HepG2 (cell line): ENCODE data around the gene ATF3. TPM values are rescaled to one million over a fixed set of nuclear protein-coding genes. Genes with fewer than 3 reads are reported as not detected.

Source experiments
- AGO2 ChIP-seq: fragments of 200-400 bp; formaldehyde crosslinking; optimal IDR thresholded peaks from 2 replicates; pipeline ENCODE3; 2017; ENCODE audit warnings: mild to moderate bottlenecking, low read depth, low read length, moderate library complexity
- EEA1 ChIP-seq: sonication (generic); formaldehyde crosslinking; IDR thresholded peaks from 2 replicates; pipeline ENCODE4 v1.5.1; 2020; ENCODE audit warnings: mild to moderate bottlenecking, missing genetic modification reagents, borderline replicate concordance
- ELF3 ChIP-seq: IDR thresholded peaks from 2 replicates; pipeline ENCODE4 v1.6.1; 2016; ENCODE audit warnings: missing genetic modification reagents, missing compliant biosample characterization
- HES4 ChIP-seq: sonication (generic); formaldehyde crosslinking; IDR thresholded peaks from 2 replicates; pipeline ENCODE4 v1.9.0; 2021; ENCODE audit warnings: mild to moderate bottlenecking, missing genetic modification reagents, borderline replicate concordance
- HIC2 ChIP-seq: sonication (generic); formaldehyde crosslinking; IDR thresholded peaks from 2 replicates; pipeline ENCODE4 v1.9.0; 2022; ENCODE audit warnings: low read depth, missing genetic modification reagents
- HOXA7 ChIP-seq: sonication (generic); formaldehyde crosslinking; IDR thresholded peaks from 2 replicates; pipeline ENCODE4 v1.8.1; 2022; ENCODE audit warnings: mild to moderate bottlenecking, missing genetic modification reagents, moderate library complexity
- KDM2A ChIP-seq: sonication (generic); formaldehyde crosslinking; IDR thresholded peaks from 2 replicates; pipeline ENCODE4 v1.4.0; 2020; ENCODE audit warnings: low read depth, missing genetic modification reagents, borderline replicate concordance
- MTF2 ChIP-seq: sonication (generic); formaldehyde crosslinking; IDR thresholded peaks from 2 replicates; pipeline ENCODE4 v1.5.0; 2020; ENCODE audit warnings: missing genetic modification reagents, borderline replicate concordance
- MXD4 ChIP-seq: IDR thresholded peaks from 2 replicates; pipeline ENCODE4 v1.6.1; 2016; ENCODE audit warnings: mild to moderate bottlenecking, missing biosample characterization, missing genetic modification reagents
- TFDP2 ChIP-seq: sonication (generic); formaldehyde crosslinking; IDR thresholded peaks from 2 replicates; pipeline ENCODE4 v1.4.0; 2020; ENCODE audit warnings: missing genetic modification reagents
- ZC3H13 ChIP-seq: sonication (generic); formaldehyde crosslinking; IDR thresholded peaks from 2 replicates; pipeline ENCODE4 v1.8.1; 2023; ENCODE audit warnings: mild to moderate bottlenecking, missing genetic modification reagents, moderate library complexity
- ZMYM4 ChIP-seq: sonication (generic); formaldehyde crosslinking; IDR thresholded peaks from 2 replicates; pipeline ENCODE4 v1.8.1; 2023; ENCODE audit warnings: mild to moderate bottlenecking, missing genetic modification reagents
- ZNF138 ChIP-seq: sonication (generic); formaldehyde crosslinking; IDR thresholded peaks from 2 replicates; pipeline ENCODE4 v1.5.0; 2020; ENCODE audit warnings: mild to moderate bottlenecking, low read depth, missing genetic modification reagents
- ZNF260 ChIP-seq: sonication (generic); formaldehyde crosslinking; IDR thresholded peaks from 2 replicates; pipeline ENCODE4 v1.4.0; 2020; ENCODE audit warnings: missing genetic modification reagents, low read depth, mild to moderate bottlenecking, borderline replicate concordance
- ZNF768 ChIP-seq: sonication (generic); formaldehyde crosslinking; IDR thresholded peaks from 2 replicates; pipeline ENCODE4 v1.4.0; 2020; ENCODE audit warnings: missing genetic modification reagents
- ZNF816 ChIP-seq: sonication (generic); formaldehyde crosslinking; IDR thresholded peaks from 2 replicates; pipeline ENCODE4 v1.8.0; 2022; ENCODE audit warnings: missing genetic modification reagents, mild to moderate bottlenecking, borderline replicate concordance
- polyA plus RNA-seq, 8 experiments: library from polyadenylated mRNA; depleted of rRNA in 3 of 8; stranded (reverse) in 7 of 8; unstranded in 1 of 8; fragments of >200 nt; fragmentation: Illumina TruSeq in 4 of 8; extraction: Trizol in 4 of 8; gene quantifications; 2 replicates each; pipeline versions ENCODE4 v1.2.1 to v1.2.3, GENCODE V29; 2011 to 2016; ENCODE audit warnings: low read depth in 4 of 8, missing spikeins in 1 of 8, mixed read lengths in 1 of 8; ENCODE audit not compliant: insufficient read depth in 1 of 8
- total RNA-seq, 5 experiments: library from RNA; depleted of rRNA; stranded (reverse); fragments of >200 nt; fragmentation: Illumina TruSeq; extraction: Trizol; gene quantifications; 2 replicates each; pipeline ENCODE4 v1.2.3, GENCODE V29; 2016; ENCODE audit warnings: low read depth in 1 of 5
- TF ChIP-seq, protein P1 (sequence below): sonication (generic); formaldehyde crosslinking; IDR thresholded peaks from 2 replicates; pipeline ENCODE4 v1.5.1; 2020; ENCODE audit warnings: mild to moderate bottlenecking, moderate library complexity, missing genetic modification reagents
- TF ChIP-seq, protein P2 (sequence below): sonication (generic); formaldehyde crosslinking; IDR thresholded peaks from 2 replicates; pipeline ENCODE4 v1.5.0; 2020; ENCODE audit warnings: mild to moderate bottlenecking, missing genetic modification reagents, borderline replicate concordance
- TF ChIP-seq, protein P3 (sequence below): sonication (generic); formaldehyde crosslinking; IDR thresholded peaks from 2 replicates; pipeline ENCODE4 v1.4.0; 2020; ENCODE audit warnings: low read depth, mild to moderate bottlenecking, missing genetic modification reagents

The ATF3 gene
- total and polyA plus RNA-seq, 2 of the 13 experiments (the other 11 are each of a cell fraction or from before 2014, with no cell fraction given): 5.0 to 13.0 TPM

- TF ChIP-seq TFDP2 (CRISPR knock-in tag) (0 out of 2 replicates have a peak, but pooled peaks have one; percentile 28), EEA1 (CRISPR knock-in tag) (0 out of 2 replicates have a peak, but pooled peaks have one; percentile 12), HES4 (CRISPR knock-in tag) (0 out of 2 replicates have a peak, but pooled peaks have one; percentile 17), HIC2 (CRISPR knock-in tag) (0 out of 2 replicates have a peak, but pooled peaks have one; percentile 30), ZNF260 (no peak), MTF2 (peak; percentile 86; the same call in 1 of the 2 replicates), ZNF138 (CRISPR knock-in tag) (0 out of 2 replicates have a peak, but pooled peaks have one; percentile 28), AGO2 (peak; percentile 71), MXD4 (CRISPR knock-in tag) (0 out of 2 replicates have a peak, but pooled peaks have one; percentile 8), ZMYM4 (CRISPR knock-in tag) (0 out of 2 replicates have a peak, but pooled peaks have one; percentile 38), ZC3H13 (0 out of 2 replicates have a peak, but pooled peaks have one; percentile 19), ZNF768 (CRISPR knock-in tag) (peak; percentile 35; the same call in 1 of the 2 replicates), HOXA7 (CRISPR knock-in tag) (no peak), ELF3 (CRISPR knock-in tag) (peak; percentile 18; the same call in 1 of the 2 replicates), KDM2A (peak; percentile 70; the same call in 1 of the 2 replicates), ZNF816 (no peak)
- TF ChIP-seq, protein P1, sequence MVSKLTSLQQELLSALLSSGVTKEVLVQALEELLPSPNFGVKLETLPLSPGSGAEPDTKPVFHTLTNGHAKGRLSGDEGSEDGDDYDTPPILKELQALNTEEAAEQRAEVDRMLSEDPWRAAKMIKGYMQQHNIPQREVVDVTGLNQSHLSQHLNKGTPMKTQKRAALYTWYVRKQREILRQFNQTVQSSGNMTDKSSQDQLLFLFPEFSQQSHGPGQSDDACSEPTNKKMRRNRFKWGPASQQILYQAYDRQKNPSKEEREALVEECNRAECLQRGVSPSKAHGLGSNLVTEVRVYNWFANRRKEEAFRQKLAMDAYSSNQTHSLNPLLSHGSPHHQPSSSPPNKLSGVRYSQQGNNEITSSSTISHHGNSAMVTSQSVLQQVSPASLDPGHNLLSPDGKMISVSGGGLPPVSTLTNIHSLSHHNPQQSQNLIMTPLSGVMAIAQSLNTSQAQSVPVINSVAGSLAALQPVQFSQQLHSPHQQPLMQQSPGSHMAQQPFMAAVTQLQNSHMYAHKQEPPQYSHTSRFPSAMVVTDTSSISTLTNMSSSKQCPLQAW: peak; percentile 38; the same call in 1 of the 2 replicates
- TF ChIP-seq, protein P2, sequence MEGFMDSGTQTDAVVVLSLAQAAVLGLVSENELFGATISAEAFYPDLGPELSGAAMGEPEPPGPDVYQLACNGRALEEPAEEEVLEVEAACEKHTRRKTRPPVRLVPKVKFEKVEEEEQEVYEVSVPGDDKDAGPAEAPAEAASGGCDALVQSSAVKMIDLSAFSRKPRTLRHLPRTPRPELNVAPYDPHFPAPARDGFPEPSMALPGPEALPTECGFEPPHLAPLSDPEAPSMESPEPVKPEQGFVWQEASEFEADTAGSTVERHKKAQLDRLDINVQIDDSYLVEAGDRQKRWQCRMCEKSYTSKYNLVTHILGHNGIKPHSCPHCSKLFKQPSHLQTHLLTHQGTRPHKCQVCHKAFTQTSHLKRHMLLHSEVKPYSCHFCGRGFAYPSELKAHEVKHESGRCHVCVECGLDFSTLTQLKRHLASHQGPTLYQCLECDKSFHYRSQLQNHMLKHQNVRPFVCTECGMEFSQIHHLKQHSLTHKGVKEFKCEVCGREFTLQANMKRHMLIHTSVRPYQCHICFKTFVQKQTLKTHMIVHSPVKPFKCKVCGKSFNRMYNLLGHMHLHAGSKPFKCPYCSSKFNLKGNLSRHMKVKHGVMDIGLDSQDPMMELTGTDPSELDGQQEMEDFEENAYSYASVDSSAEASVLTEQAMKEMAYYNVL (CRISPR knock-in tag): peak; percentile 2; the same call in 1 of the 2 replicates
- TF ChIP-seq, protein P3, sequence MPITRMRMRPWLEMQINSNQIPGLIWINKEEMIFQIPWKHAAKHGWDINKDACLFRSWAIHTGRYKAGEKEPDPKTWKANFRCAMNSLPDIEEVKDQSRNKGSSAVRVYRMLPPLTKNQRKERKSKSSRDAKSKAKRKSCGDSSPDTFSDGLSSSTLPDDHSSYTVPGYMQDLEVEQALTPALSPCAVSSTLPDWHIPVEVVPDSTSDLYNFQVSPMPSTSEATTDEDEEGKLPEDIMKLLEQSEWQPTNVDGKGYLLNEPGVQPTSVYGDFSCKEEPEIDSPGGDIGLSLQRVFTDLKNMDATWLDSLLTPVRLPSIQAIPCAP (CRISPR knock-in tag): no peak
Measured at GRCh38 chr1:212608959-212609700, 569 bp downstream of the ATF3 start (continued).
